ENCODE measurements around the gene TTLL5. TPM values are rescaled to one million over a fixed set of nuclear protein-coding genes. Genes with fewer than 3 reads are reported as not detected.

Gene TTLL5
- total RNA-seq, 1 experiment from 2014 or later, result 34.7 TPM

DNA sequence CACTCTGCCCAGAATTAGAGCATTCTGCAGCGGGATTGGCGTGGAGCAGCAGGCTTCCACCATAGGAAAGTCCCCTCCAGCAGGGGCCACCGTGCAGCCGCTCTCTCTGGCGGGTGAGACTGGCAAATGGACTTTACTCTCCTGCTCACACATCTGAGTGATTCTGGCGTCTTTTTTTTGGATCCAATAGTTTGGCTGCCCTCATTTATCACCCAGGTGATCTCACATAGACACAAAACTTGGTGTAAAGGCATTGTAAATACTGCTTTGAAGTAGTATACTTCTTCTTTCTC is 190.5 kb downstream of the TTLL5 start:
- ChIA-PET CTCF (no interaction called here), POLR2A (ENCODE audit: unreplicated experiment) (no interaction called here)
- no peaks in the 10 kb centered on the region for H3K9me2 ChIP-seq (replicated peaks; ENCODE audit: low read length)
- H4K20me1 ChIP-seq (ENCODE audit: low read length), result no peaks in the 10 kb centered on the region
- H3K9ac ChIP-seq (ENCODE audit: low read length), result no peak overlapping the region
- DNase-seq (no peak), ATAC-seq (no peak)
- H3K4me2 ChIP-seq (ENCODE audit: low read length), result no peak overlapping the region
- no peak overlapping the region for H3K4me3 ChIP-seq (ENCODE audit: low read length)
- no peaks in the 10 kb centered on the region for H3K9me3 ChIP-seq (ENCODE audit: low read length)
- no peaks in the 10 kb centered on the region for H3K4me1 ChIP-seq (ENCODE audit: insufficient read depth, low read length)
- TF ChIP-seq, protein P1, sequence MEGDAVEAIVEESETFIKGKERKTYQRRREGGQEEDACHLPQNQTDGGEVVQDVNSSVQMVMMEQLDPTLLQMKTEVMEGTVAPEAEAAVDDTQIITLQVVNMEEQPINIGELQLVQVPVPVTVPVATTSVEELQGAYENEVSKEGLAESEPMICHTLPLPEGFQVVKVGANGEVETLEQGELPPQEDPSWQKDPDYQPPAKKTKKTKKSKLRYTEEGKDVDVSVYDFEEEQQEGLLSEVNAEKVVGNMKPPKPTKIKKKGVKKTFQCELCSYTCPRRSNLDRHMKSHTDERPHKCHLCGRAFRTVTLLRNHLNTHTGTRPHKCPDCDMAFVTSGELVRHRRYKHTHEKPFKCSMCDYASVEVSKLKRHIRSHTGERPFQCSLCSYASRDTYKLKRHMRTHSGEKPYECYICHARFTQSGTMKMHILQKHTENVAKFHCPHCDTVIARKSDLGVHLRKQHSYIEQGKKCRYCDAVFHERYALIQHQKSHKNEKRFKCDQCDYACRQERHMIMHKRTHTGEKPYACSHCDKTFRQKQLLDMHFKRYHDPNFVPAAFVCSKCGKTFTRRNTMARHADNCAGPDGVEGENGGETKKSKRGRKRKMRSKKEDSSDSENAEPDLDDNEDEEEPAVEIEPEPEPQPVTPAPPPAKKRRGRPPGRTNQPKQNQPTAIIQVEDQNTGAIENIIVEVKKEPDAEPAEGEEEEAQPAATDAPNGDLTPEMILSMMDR (conservative IDR thresholded peaks at IDR 0.05; ENCODE audit: low read depth, low read length), result no peak
- TF ChIP-seq EZH2 (IDR thresholded peaks at IDR 0.05; ENCODE audit: low read length, unreplicated experiment), result no peak
- TF ChIP-seq EZH2phosphoT487 (IDR thresholded peaks at IDR 0.05; ENCODE audit: borderline replicate concordance, low read length), result no peak
- no peaks in the 10 kb centered on the region for H3K36me3 ChIP-seq (ENCODE audit: low read depth, low read length)
- intact Hi-C loops (cut with micrococcal nuclease), result no loop called here
- H3K27ac ChIP-seq (ENCODE audit: low read length), result no peak overlapping the region
- no peaks in the 10 kb centered on the region for H3K79me2 ChIP-seq (ENCODE audit: low read length)
- H3F3A ChIP-seq (ENCODE audit: low read length, unreplicated experiment), result no peaks in the 10 kb centered on the region
- H3K27me3 ChIP-seq (ENCODE audit: low read length), result no peaks in the 10 kb centered on the region
- H2AFZ ChIP-seq (ENCODE audit: low read length), result no peak overlapping the region
- no TSS peak for BruUV-seq (replicated peaks)

DNA sequence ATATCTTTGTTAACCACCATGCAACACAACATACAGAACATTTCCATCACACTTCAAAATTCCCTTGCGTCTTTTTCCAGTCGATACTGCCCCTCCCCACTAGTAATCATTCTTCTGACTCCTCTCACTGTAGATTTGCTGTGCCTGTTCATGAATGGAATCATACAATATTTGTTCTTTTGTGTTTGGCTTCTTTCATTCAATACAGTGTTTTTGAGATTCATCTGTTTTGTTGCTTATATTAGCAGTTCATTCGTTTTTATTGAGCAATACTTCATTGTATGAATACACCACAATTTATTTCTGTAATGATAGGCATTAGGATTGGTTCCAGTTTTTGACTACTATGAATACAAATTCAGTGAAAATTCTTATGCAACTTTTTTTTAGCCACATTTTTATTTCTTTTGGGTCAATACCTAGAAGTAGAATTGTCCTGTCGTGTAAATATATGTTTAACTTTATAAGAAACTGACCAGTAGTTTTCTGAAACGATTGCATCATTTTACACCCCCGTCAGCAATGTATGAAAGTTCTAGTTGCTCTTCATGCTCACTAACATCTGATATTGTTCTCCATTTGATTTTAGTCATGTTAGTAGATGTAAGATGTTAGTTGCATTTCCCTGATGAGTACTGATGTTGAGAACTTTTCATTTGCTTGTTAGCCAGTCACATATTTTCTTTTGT is 193.2 kb downstream of the TTLL5 start:
- ChIA-PET CTCF (no interaction called here), POLR2A (ENCODE audit: unreplicated experiment) (no interaction called here)
- H3K4me1 ChIP-seq (ENCODE audit: insufficient read depth, low read length), result no peaks in the 10 kb centered on the region
- H3K9me3 ChIP-seq (ENCODE audit: low read length), result no peaks in the 10 kb centered on the region
- H3K36me3 ChIP-seq (ENCODE audit: low read depth, low read length), result no peaks in the 10 kb centered on the region
- intact Hi-C loops (cut with micrococcal nuclease), result no loop called here
- H3K9ac ChIP-seq (ENCODE audit: low read length), result no peak overlapping the region
- H3K9me2 ChIP-seq (replicated peaks; ENCODE audit: low read length), result no peaks in the 10 kb centered on the region
- H3K4me3 ChIP-seq (ENCODE audit: low read length), result no peak overlapping the region
- H3K79me2 ChIP-seq (ENCODE audit: low read length), result no peaks in the 10 kb centered on the region
- H4K20me1 ChIP-seq (ENCODE audit: low read length), result no peaks in the 10 kb centered on the region
- H3K27ac ChIP-seq (ENCODE audit: low read length), result no peak overlapping the region
- DNase-seq (no peak), ATAC-seq (no peak)
- no peaks in the 10 kb centered on the region for H3F3A ChIP-seq (ENCODE audit: low read length, unreplicated experiment)
- H3K27me3 ChIP-seq (ENCODE audit: low read length), result no peaks in the 10 kb centered on the region
- no peak for TF ChIP-seq EZH2phosphoT487 (IDR thresholded peaks at IDR 0.05; ENCODE audit: borderline replicate concordance, low read length)
- TF ChIP-seq, protein P1 (conservative IDR thresholded peaks at IDR 0.05; ENCODE audit: low read depth, low read length), result no peak
- no peak for TF ChIP-seq EZH2 (IDR thresholded peaks at IDR 0.05; ENCODE audit: low read length, unreplicated experiment)
- BruUV-seq (replicated peaks), result no TSS peak
- H3K4me2 ChIP-seq (ENCODE audit: low read length), result no peak overlapping the region
- no peak overlapping the region for H2AFZ ChIP-seq (ENCODE audit: low read length)

DNA sequence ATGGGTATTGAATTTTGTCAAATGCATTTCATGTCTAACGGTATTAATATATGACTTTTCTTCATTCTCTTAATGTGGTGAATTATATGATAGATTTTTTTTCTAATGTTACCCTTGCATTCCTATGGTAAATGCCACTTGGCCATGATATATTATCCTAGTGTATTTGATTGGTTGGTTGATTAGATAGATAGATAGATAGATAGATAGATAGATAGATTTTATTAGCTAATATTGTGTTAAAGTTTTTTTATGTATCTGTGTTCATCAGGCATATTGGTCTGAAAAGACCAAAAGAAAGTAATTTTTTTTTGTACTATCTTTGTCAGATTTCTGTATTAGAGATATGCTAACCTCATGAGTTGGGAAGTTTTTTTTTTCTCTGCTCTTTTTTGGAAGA is 196.2 kb downstream of the TTLL5 start:
- peaks cover 20% of the 10 kb centered on the region for H3K4me1 ChIP-seq (ENCODE audit: insufficient read depth, low read length)
- CTCF ChIA-PET, result no interaction called here
- no peaks in the 10 kb centered on the region for H4K20me1 ChIP-seq (ENCODE audit: low read length)
- no peaks in the 10 kb centered on the region for H3K27me3 ChIP-seq (ENCODE audit: low read length)
- intact Hi-C loops (cut with micrococcal nuclease), result no loop called here
- H3K36me3 ChIP-seq (ENCODE audit: low read depth, low read length), result no peaks in the 10 kb centered on the region
- POLR2A ChIA-PET (ENCODE audit: unreplicated experiment), result no interaction called here
- H3K4me2 ChIP-seq (ENCODE audit: low read length), result no peak overlapping the region
- no peaks in the 10 kb centered on the region for H3K9me3 ChIP-seq (ENCODE audit: low read length)
- H3K4me3 ChIP-seq (ENCODE audit: low read length), result no peak overlapping the region
- ATAC-seq (no peak), DNase-seq (no peak)
- no TSS peak for BruUV-seq (replicated peaks)
- no peaks in the 10 kb centered on the region for H3K79me2 ChIP-seq (ENCODE audit: low read length)
- no peak overlapping the region for H2AFZ ChIP-seq (ENCODE audit: low read length)
- no peak for TF ChIP-seq EZH2 (IDR thresholded peaks at IDR 0.05; ENCODE audit: low read length, unreplicated experiment)
- no peak for TF ChIP-seq EZH2phosphoT487 (IDR thresholded peaks at IDR 0.05; ENCODE audit: borderline replicate concordance, low read length)
- TF ChIP-seq, protein P1 (conservative IDR thresholded peaks at IDR 0.05; ENCODE audit: low read depth, low read length), result no peak
- H3K9me2 ChIP-seq (replicated peaks; ENCODE audit: low read length), result no peaks in the 10 kb centered on the region
- no peak overlapping the region for H3K9ac ChIP-seq (ENCODE audit: low read length)
- H3F3A ChIP-seq (ENCODE audit: low read length, unreplicated experiment), result no peaks in the 10 kb centered on the region
- no peak overlapping the region for H3K27ac ChIP-seq (ENCODE audit: low read length)

All from PC-3 (cell line).